Stimulated activated naive B cell treated with anti-CD40 and anti-IgM and Interleukin-4, amounts not matched to agents 10 μg/mL and 1 μg/mL and 100 μg/mL, for 72 hours (primary cell): Measurements from ENCODE around the gene PLCB2.

Experiments
- ATAC-seq, 2 donors: fragments of 150-1000 bp; cut with Tn5 transposase; replicated peaks; 2 replicates each; pipeline ENCODE4 v1.10.0; 2021; ENCODE audit warnings: moderate library complexity in 1 of 2
- DNase-seq: peaks from one replicate; pipeline ENCODE4 v3.0.0; 2021
- H3K27ac Mint-ChIP-seq: one replicate; pipeline ENCODE4 v1.8.0; 2022; ENCODE audit warnings: mild to moderate bottlenecking, mixed read lengths
- H3K27me3 Mint-ChIP-seq, 2 donors: one replicate each; pipeline ENCODE4 v1.8.0; 2022; ENCODE audit warnings: mixed read lengths in 2 of 2
- H3K36me3 Mint-ChIP-seq, 2 donors: one replicate each; pipeline ENCODE4 v1.8.0; 2022; ENCODE audit warnings: mixed read lengths in 2 of 2, mild to moderate bottlenecking in 1 of 2
- H3K4me1 Mint-ChIP-seq, 2 donors: one replicate each; pipeline ENCODE4 v1.8.0; 2022; ENCODE audit warnings: mixed read lengths in 2 of 2, mild to moderate bottlenecking in 1 of 2
- H3K4me3 Mint-ChIP-seq, 2 donors: one replicate each; pipeline ENCODE4 v1.8.0; 2022; ENCODE audit warnings: mild to moderate bottlenecking in 2 of 2, mixed read lengths in 2 of 2, moderate library complexity in 1 of 2
- H3K9me3 Mint-ChIP-seq, 2 donors: one replicate each; pipeline ENCODE4 v1.8.0; 2022; ENCODE audit warnings: mixed read lengths in 2 of 2, mild to moderate bottlenecking in 1 of 2

PLCB2 gene

DNA sequence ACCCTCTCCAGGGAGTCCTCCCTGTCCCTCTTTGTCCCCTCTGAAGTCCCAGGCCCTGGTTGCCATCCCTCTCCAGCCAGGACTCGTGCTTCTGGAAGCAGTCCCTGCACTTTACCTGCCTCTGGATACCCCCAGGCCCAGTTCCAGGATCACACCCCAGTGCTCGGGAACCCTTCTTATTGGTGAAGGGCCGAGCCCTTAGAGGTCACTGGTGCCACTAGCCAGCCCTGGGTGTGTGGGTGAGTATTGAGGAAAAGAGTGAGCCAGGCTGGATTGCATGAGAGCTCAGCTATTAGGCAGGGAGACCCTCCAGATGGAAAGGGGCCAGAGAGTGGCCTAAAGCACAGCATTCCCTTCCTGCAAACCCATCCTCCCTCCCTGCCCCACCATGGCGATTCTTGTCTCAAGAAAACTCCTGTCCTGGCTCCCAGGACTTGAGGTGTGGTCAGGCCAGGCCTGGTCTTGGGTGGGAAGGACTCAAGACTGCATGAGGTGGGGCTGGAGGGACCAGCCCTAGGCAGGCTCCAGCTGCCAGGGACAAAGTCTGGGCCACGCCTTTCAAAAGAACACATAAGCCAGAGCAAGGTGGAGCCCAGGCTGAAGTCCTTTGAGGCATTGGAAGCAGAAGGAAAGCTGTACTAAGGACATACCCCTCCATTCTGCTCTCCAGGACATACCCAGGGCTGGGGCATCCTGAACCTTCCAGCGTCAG lies 38.3 kb upstream of the PLCB2 start:
- no peak overlapping the region for H3K4me3 Mint-ChIP-seq
- H3K4me1 Mint-ChIP-seq, result peaks cover 5 to 7% of the 10 kb centered on the region in 2 donors
- H3K27me3 Mint-ChIP-seq, result no peaks in the 10 kb centered on the region
- no peaks in the 10 kb centered on the region for H3K36me3 Mint-ChIP-seq
- ATAC-seq (no peak), DNase-seq (no peak)
- no peaks in the 10 kb centered on the region for H3K9me3 Mint-ChIP-seq
- no peak overlapping the region for H3K27ac Mint-ChIP-seq

GRCh38 chr15:40345225-40345866 lies 37.6 kb upstream of the PLCB2 start:
- Mint-ChIP-seq H3K9me3 (no peaks in the 10 kb centered on the region), H3K36me3 (no peaks in the 10 kb centered on the region), H3K27ac (no peak overlapping the region), H3K4me3 (no peak overlapping the region), H3K4me1 (peaks cover 5 to 7% of the 10 kb centered on the region in 2 donors), H3K27me3 (no peaks in the 10 kb centered on the region)
- ATAC-seq, result no peak
- DNase-seq, result no peak

DNA sequence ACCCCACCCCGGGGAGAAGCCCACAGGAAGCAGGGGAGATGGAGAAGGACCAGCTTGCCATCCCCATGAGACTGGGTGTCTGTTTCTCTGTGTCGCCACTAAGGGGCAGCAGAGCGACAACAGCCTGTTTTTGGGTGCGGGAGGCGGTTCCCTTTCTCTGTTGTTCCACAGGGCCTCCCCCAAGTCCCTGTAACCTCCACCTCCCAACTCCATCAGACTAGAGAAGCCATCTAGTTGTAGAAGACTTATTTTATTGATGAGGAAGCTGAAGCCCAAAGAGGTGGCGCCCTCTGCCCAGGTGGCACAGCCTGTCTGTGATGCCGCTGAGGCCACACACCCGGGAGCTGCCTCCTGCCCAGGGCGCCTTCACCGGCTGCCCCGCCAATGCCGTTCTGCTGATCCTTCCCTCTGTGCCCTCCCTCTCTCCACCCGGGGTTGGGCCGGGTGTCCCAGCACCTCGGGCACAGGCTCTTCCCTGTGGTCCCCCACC lies 36.9 kb upstream of the PLCB2 start:
- Mint-ChIP-seq H3K27ac (no peak overlapping the region), H3K27me3 (no peaks in the 10 kb centered on the region), H3K4me1 (peaks cover 5 to 7% of the 10 kb centered on the region in 2 donors), H3K9me3 (no peaks in the 10 kb centered on the region), H3K36me3 (no peaks in the 10 kb centered on the region), H3K4me3 (no peak overlapping the region)
- ATAC-seq, result peak; percentile 84 to 85
- peak; percentile 55 for DNase-seq

GRCh38 chr15:40344217-40344616 lies 36.5 kb upstream of the PLCB2 start:
- Mint-ChIP-seq H3K36me3 (no peaks in the 10 kb centered on the region), H3K4me1 (peaks cover 5 to 7% of the 10 kb centered on the region in 2 donors), H3K27ac (no peak overlapping the region), H3K27me3 (no peaks in the 10 kb centered on the region), H3K4me3 (no peak overlapping the region), H3K9me3 (no peaks in the 10 kb centered on the region)
- ATAC-seq (no peak), DNase-seq (no peak)

DNA sequence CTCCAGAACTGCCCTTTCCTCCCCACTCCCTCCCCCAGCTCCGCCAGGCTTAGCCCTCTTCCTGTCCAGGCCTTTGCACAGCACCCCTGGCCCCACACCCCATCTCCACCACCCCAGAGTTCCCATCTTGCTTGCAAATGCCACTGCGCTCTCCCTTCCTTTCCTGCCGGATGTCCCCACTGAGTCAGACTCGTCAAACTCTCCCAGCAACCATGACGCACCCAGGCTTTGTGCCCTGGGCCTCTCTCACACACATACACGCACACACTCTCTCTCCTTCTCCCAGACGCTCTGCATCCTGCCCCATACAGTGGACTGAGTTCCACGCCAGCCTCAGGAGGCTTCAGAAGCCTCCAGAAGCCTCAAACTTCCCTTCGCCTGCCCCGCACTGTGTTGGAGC lies 35.8 kb upstream of the PLCB2 start:
- peaks cover 8 to 12% of the 10 kb centered on the region in 2 donors for H3K4me1 Mint-ChIP-seq
- H3K27me3 Mint-ChIP-seq, result peaks cover 0 to 4% of the 10 kb centered on the region in 2 donors
- no peak overlapping the region for H3K4me3 Mint-ChIP-seq
- DNase-seq (no peak), ATAC-seq (no peak)
- H3K27ac Mint-ChIP-seq, result no peak overlapping the region
- H3K9me3 Mint-ChIP-seq, result no peaks in the 10 kb centered on the region
- H3K36me3 Mint-ChIP-seq, result no peaks in the 10 kb centered on the region

DNA sequence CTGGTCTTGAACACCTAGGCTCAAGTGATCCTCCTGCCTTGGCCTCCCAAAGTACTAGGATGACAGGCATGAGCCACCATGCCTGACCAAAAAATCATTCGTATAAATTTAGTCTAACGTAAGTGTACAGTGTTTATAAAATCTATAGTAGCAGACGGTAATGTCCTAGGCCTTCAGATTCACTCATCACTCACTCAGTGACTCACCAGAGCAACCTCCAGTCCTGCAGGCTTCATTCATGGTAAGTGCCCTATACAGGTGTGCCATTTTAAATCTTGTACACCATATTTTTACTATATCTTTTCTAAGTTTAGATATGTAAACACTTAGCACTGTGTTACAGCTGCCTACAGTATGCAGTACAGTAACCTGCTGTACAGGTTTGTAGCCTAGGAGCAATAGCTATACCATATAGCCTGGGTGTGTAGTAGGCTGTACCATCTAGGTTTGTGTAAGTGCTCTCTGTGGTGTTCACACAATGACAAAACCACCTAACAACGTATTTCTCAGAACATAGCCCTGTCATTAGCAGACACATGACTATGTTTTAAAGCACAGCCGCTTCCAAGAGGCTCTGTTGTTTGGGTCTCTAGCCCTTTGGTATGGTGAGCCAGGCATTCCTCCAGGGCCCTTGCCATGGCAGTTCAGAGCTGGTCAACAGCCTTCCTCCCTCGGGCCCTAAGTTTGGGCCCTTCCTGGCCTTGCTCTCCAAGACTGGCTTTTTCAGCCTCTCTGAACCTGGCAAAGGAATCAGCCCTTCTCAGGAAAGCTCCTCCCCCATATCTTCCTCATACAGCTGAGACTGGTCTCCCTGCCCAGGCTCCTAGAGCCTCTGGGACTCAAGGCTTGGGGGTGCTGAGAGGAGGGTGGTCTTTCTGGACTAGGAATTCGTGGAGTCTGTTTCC lies 34.9 kb upstream of the PLCB2 start:
- DNase-seq (no peak), ATAC-seq (no peak)
- Mint-ChIP-seq H3K4me1 (peaks cover 14 to 20% of the 10 kb centered on the region in 2 donors), H3K4me3 (no peak overlapping the region), H3K27me3 (peaks cover 0 to 13% of the 10 kb centered on the region in 2 donors), H3K27ac (no peak overlapping the region), H3K9me3 (no peaks in the 10 kb centered on the region), H3K36me3 (no peaks in the 10 kb centered on the region)

GRCh38 chr15:40340740-40341400 lies 33.1 kb upstream of the PLCB2 start, which contains the start of gene CCDC9B:
Gene CCDC9B, minus strand, starts transcription at chr15:40340939. Its CDS starts 120 bp downstream, at chr15:40340819.
- Mint-ChIP-seq H3K27me3 (peaks cover 4 to 25% of the 10 kb centered on the region in 2 donors), H3K27ac (no peak within 1 kb of the TSS), H3K9me3 (no peaks in the 10 kb centered on the region), H3K4me3 (no peak within 1 kb of the TSS), H3K36me3 (no peaks in the 10 kb centered on the region), H3K4me1 (peaks cover 20 to 34% of the 10 kb centered on the region in 2 donors)
- ATAC-seq, result no peak
- DNase-seq, result no peak

DNA sequence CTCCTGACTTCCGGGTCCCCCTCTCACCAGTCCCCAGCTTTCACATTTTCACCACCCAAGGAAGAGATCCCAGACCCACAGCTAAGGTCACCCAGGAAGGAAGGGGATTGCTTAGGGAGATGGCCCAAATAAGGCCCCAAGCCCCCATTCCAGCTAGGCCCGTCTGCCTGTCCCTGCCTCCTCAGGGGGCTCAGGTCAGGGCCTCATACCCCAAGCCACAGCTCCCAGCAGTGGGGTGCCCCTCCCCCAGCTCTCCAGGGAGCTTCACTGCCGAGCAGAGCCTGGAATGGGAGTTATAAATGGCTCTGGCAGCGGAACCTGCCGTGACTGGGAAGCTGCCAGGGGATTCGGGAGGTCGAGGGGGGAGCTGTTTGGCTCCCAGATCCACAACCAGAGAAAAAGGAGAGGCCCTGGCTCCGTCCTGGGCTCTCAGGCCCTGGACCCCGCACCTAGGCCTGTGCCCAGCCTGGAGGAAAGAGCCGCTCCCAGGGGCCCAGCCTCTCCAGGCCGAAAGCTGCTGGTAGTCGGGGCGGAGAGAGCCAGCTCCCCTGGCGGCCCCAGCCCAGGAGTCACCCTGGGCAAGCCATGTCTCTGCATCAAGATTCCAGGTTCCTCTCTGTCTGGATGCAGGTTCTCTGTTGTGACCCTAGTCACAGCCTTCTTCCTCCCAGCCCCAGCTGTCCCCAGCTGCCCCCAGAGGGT lies 32.5 kb upstream of the PLCB2 start:
- Mint-ChIP-seq H3K9me3 (no peaks in the 10 kb centered on the region), H3K36me3 (no peaks in the 10 kb centered on the region), H3K4me3 (no peak overlapping the region), H3K27me3 (peaks cover 4 to 28% of the 10 kb centered on the region in 2 donors), H3K27ac (no peak overlapping the region), H3K4me1 (peaks cover 24 to 40% of the 10 kb centered on the region in 2 donors)
- ATAC-seq (no peak), DNase-seq (no peak)

DNA sequence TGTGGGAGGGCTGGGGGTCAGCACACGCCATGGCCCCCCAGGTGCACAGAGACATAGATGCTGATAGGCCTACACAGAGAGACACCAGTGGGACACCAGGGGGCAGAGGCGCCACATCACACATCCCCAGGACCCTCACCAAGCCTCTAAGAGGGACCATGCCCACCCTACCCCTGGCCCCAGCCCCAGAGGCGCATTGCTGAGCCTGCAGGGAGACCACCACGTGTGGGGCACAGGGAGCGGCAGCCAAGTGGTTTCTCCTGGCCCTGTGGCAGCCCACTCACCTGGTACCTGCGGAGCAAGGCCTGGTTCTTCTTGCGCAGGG lies 31.8 kb upstream of the PLCB2 start:
- Mint-ChIP-seq H3K4me1 (peaks cover 25 to 44% of the 10 kb centered on the region in 2 donors), H3K27ac (no peak overlapping the region), H3K9me3 (no peaks in the 10 kb centered on the region), H3K27me3 (peaks cover 4 to 28% of the 10 kb centered on the region in 2 donors), H3K4me3 (no peak overlapping the region), H3K36me3 (peaks cover 0 to 1% of the 10 kb centered on the region in 2 donors)
- DNase-seq (no peak), ATAC-seq (no peak)

DNA sequence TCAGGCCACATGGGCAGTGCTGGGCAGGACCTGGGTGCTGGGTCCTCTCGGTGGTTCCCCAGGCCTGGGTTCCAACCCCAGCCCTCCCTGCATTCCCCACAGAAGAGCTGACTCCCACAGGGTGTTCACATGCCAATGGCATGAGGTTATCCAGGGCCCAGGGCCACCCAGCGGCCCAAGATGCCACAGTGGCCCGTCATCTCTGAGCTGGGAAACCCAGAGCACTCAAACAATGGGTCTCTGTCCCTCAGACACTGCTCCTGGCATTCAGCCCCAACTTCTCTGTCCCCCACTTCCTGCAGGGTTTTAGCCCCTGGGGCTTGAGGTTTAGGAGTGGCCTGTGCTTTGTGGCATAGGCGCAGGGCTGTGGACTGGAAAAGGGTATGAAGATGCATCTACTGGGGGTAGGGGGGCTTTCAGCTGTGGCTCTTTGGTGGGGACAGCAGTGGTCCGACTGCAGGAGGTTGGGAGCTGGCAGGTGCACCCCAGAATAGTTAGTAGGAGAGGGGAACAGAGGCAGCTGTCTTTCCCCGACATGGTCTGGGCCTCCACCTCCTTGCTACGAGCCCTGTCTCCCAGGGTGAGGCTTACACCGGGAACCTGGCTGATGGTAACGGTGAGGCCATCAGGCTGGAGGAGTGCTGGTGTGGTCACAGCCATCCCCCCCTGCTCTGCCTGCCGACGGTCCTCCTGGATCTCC lies 31.3 kb upstream of the PLCB2 start:
- DNase-seq, result no peak
- no peak overlapping the region for H3K27ac Mint-ChIP-seq

GRCh38 chr15:40338041-40338657 lies 30.4 kb upstream of the PLCB2 start:
- Mint-ChIP-seq H3K36me3 (peaks cover 0 to 2% of the 10 kb centered on the region in 2 donors), H3K27ac (peak overlapping the region; percentile 39), H3K4me3 (peak overlapping the region in 1 of 2 donors; percentile 43), H3K9me3 (no peaks in the 10 kb centered on the region), H3K4me1 (peaks cover 33 to 52% of the 10 kb centered on the region in 2 donors), H3K27me3 (peaks cover 4 to 28% of the 10 kb centered on the region in 2 donors)
- ATAC-seq, result peak; percentile 73 to 77
- DNase-seq, result peak; percentile 61

More for the DNA sequence above, 31.3 kb upstream of the PLCB2 start:
- H3K4me1 Mint-ChIP-seq, result peaks cover 27 to 44% of the 10 kb centered on the region in 2 donors
- H3K4me3 Mint-ChIP-seq, result no peak overlapping the region
- H3K36me3 Mint-ChIP-seq, result peaks cover 0 to 2% of the 10 kb centered on the region in 2 donors
- no peak for ATAC-seq
- H3K9me3 Mint-ChIP-seq, result no peaks in the 10 kb centered on the region
- peaks cover 4 to 28% of the 10 kb centered on the region in 2 donors for H3K27me3 Mint-ChIP-seq

DNA sequence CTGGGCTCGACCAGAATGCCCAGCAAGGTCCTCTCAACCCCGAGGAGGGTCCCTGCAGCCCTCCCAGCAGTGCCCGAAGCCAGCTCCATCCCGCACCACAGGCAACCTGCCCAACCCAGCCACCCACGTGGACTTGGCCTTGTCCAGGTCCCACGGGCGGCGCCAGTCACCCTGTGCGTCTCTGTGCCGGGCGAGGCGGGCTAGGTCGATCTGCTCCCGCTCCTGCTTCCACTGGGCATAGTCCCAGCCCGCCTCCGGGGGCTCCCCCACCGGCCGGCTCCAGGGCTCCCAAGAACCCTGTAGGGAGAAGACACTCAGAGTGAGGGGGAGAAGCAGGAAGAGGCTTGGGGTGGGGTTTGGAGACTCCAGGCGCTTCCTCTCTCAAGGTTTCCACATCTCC lies 29.9 kb upstream of the PLCB2 start:
- no peak for ATAC-seq
- Mint-ChIP-seq H3K4me1 (peaks cover 36 to 58% of the 10 kb centered on the region in 2 donors), H3K9me3 (no peaks in the 10 kb centered on the region), H3K4me3 (no peak overlapping the region), H3K27ac (no peak overlapping the region), H3K27me3 (peaks cover 4 to 28% of the 10 kb centered on the region in 2 donors), H3K36me3 (peaks cover 2 to 3% of the 10 kb centered on the region in 2 donors)
- no peak for DNase-seq
